ENCODE measurements around the gene DNPH1.

The DNPH1 gene

DNA sequence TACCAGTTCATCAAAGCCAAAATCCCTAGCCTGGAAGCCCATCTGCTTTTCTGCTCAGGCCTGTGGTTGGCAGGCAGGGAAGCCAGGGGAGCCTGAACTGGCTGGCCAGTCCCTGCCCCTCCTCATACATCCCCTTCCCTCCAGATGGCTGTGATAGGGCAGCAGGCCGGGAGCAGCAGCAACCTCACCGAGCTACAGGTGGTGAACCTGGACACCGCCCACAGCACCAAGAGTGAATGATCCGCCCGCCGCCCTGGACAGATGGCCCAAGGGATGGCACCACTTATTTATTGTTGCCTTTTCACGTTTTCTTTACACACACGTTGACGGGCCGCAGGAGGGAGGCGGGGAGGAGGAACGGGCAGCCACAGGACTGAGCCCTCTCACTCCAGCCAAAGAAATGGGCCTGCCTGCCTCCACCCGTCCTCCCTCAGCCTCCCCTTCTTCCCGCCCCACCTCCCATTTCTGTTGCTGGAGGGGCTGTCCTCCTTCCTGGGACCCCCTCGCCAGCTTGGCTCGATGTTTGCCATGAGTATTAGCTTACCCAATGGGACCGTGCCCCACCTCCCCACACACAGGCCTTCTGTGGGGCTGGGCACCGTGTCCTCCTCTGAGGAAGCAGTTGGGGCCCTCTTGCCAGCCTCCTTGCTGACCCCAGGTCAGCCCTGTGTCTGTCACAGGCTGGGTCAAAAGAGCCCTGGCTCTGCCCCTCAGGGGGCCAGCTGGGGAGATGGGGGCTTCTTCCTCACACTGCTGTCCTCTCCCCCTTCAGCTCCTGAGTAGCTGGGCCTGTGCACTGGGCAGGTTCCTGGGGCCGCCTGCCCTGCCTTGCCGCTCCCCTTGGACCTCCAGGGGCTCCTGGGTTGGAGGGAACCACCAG, 50.1 kb downstream of the DNPH1 start:
- ATAC-seq (ENCODE audit: low read depth), result no peak
- no peak for TF ChIP-seq CTCF (IDR thresholded peaks at IDR 0.05; ENCODE audit: poor library complexity, severe bottlenecking)
- H3K4me1 ChIP-seq (ENCODE audit: insufficient read depth, poor library complexity, severe bottlenecking), result peaks cover 12% of the 10 kb centered on the region
- no peak for DNase-seq (ENCODE audit: low spot score)
- no peaks in the 10 kb centered on the region for H3K27me3 ChIP-seq (ENCODE audit: insufficient read depth, poor library complexity, severe bottlenecking)
- no peak overlapping the region for H3K4me3 ChIP-seq (ENCODE audit: severe bottlenecking)
- no peak overlapping the region for H3K27ac ChIP-seq (ENCODE audit: poor library complexity, severe bottlenecking)
- H3K9me3 ChIP-seq (ENCODE audit: severe bottlenecking), result no peaks in the 10 kb centered on the region
- H3K36me3 ChIP-seq (ENCODE audit: low read depth), result peaks cover 47% of the 10 kb centered on the region

GRCh38 chr6:43178150-43178549, 51.1 kb downstream of the DNPH1 start:
- peaks cover 51% of the 10 kb centered on the region for H3K36me3 ChIP-seq (ENCODE audit: low read depth)
- DNase-seq (ENCODE audit: low spot score), result no peak
- H3K4me1 ChIP-seq (ENCODE audit: insufficient read depth, poor library complexity, severe bottlenecking), result peaks cover 20% of the 10 kb centered on the region
- H3K27me3 ChIP-seq (ENCODE audit: insufficient read depth, poor library complexity, severe bottlenecking), result no peaks in the 10 kb centered on the region
- H3K27ac ChIP-seq (ENCODE audit: poor library complexity, severe bottlenecking), result no peak overlapping the region
- no peak for ATAC-seq (ENCODE audit: low read depth)
- no peak overlapping the region for H3K4me3 ChIP-seq (ENCODE audit: severe bottlenecking)
- H3K9me3 ChIP-seq (ENCODE audit: severe bottlenecking), result no peaks in the 10 kb centered on the region
- no peak for TF ChIP-seq CTCF (IDR thresholded peaks at IDR 0.05; ENCODE audit: poor library complexity, severe bottlenecking)

- peaks cover 51% of the 10 kb centered on the region for H3K36me3 ChIP-seq (ENCODE audit: low read depth)
- H3K27me3 ChIP-seq (ENCODE audit: insufficient read depth, poor library complexity, severe bottlenecking), result no peaks in the 10 kb centered on the region
- TF ChIP-seq CTCF (IDR thresholded peaks at IDR 0.05; ENCODE audit: poor library complexity, severe bottlenecking), result no peak
- H3K4me1 ChIP-seq (ENCODE audit: insufficient read depth, poor library complexity, severe bottlenecking), result peaks cover 16% of the 10 kb centered on the region
- ATAC-seq (ENCODE audit: low read depth), result no peak
- no peak overlapping the region for H3K27ac ChIP-seq (ENCODE audit: poor library complexity, severe bottlenecking)
- no peak overlapping the region for H3K4me3 ChIP-seq (ENCODE audit: severe bottlenecking)
- no peak for DNase-seq (ENCODE audit: low spot score)
- no peaks in the 10 kb centered on the region for H3K9me3 ChIP-seq (ENCODE audit: severe bottlenecking)
These were observed 52.9 kb downstream of the DNPH1 start for GRCh38 chr6:43176423-43176786.

DNA sequence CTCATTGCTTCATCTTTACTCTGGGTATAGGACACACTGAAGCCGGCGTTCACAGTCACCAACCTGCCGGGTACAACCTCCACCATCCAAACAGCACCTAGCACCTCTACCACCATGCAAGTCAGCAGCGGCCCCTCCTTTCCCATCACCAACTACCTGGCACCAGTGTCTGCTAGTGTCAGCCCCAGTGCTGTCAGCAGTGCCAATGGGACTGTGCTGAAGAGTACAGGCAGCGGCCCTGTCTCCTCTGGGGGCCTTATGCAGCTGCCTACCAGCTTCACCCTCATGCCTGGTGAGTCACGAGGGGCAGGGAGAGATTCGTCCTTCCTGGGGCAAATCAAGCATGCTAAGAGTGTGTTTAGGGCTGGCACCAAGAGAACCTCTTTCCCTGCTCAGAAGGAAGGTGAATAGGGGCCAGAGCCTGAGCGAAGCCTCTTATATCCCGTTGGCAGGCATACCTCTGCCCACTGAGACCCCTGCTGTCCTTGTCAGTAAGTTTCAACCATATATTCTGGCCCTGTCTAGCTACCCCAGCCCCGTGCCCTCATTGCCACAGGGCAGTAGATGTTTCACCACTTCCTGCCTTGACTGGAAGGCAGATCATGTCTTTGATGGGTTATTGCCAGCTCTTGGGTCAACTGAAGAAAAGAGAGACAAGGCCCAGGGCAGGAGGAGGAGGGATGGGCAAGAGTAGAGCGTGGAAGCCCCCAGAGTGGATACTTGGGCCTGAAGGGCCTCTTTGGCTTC, 53.4 kb downstream of the DNPH1 start:
- DNase-seq (ENCODE audit: low spot score) (no peak), ATAC-seq (ENCODE audit: low read depth) (no peak)
- no peak overlapping the region for H3K4me3 ChIP-seq (ENCODE audit: severe bottlenecking)
- no peak overlapping the region for H3K27ac ChIP-seq (ENCODE audit: poor library complexity, severe bottlenecking)
- H3K4me1 ChIP-seq (ENCODE audit: insufficient read depth, poor library complexity, severe bottlenecking), result peaks cover 16% of the 10 kb centered on the region
- H3K36me3 ChIP-seq (ENCODE audit: low read depth), result peaks cover 51% of the 10 kb centered on the region
- no peaks in the 10 kb centered on the region for H3K9me3 ChIP-seq (ENCODE audit: severe bottlenecking)
- TF ChIP-seq CTCF (IDR thresholded peaks at IDR 0.05; ENCODE audit: poor library complexity, severe bottlenecking), result no peak
- H3K27me3 ChIP-seq (ENCODE audit: insufficient read depth, poor library complexity, severe bottlenecking), result no peaks in the 10 kb centered on the region

All from RWPE2 (cell line).